Transverse colon (tissue), 4 donors: Measurements from ENCODE around the gene ITGA7. TPM values are rescaled to one million over a fixed set of nuclear protein-coding genes. Genes with fewer than 3 reads are reported as not detected.

Experiments
- DNase-seq: peaks from one replicate; pipeline ENCODE4 v3.0.0-alpha.2; 2019
- H3K27ac ChIP-seq, 4 donors: fragments of 200-600 bp; sonication (generic); 2 replicates each; pipeline ENCODE4 v1.5.1; 2016 to 2018; ENCODE audit warnings: inconsistent platforms in 4 of 4
- H3K27me3 ChIP-seq: fragments of 200-600 bp; sonication (generic); 2 replicates; pipeline ENCODE4 v1.5.1; 2017; ENCODE audit warnings: inconsistent platforms
- H3K36me3 ChIP-seq, 4 donors: fragments of 200-600 bp; sonication (generic); 2 replicates each; pipeline ENCODE4 v1.5.1; 2017 to 2019; ENCODE audit warnings: inconsistent platforms in 4 of 4
- H3K4me1 ChIP-seq, 4 donors: fragments of 200-600 bp; sonication (generic); 2 replicates each; pipeline ENCODE4 v1.5.1; 2017 to 2020; ENCODE audit warnings: inconsistent platforms in 4 of 4
- H3K4me3 ChIP-seq, 4 donors: fragments of 200-600 bp; sonication (generic); 1 replicate in 1 of 4; 2 replicates in 3 of 4; pipeline versions ENCODE4 v1.5.1 to v1.6.1; 2017 to 2019; ENCODE audit warnings: inconsistent platforms in 4 of 4
- H3K9me3 ChIP-seq, 2 donors: fragments of 200-600 bp; sonication (generic); 2 replicates each; pipeline ENCODE4 v1.5.1; 2017 to 2019; ENCODE audit warnings: inconsistent platforms in 2 of 2
- EP300 ChIP-seq: sonication (generic); formaldehyde crosslinking; IDR thresholded peaks from one replicate; pipeline ENCODE4 v1.6.1; 2017; ENCODE audit warnings: antibody characterized with exemption, low read depth
- POLR2A ChIP-seq: fragments of 450-650 bp; IDR thresholded peaks from one replicate; pipeline ENCODE4 v1.6.1; 2016; ENCODE audit warnings: antibody characterized with exemption, mild to moderate bottlenecking, moderate library complexity
- POLR2AphosphoS5 ChIP-seq, 3 donors: sonication (generic); formaldehyde crosslinking; IDR thresholded peaks; one replicate each; pipeline ENCODE4 v1.6.1; 2016; ENCODE audit warnings: antibody characterized with exemption in 3 of 3
- WGBS, 2 donors: methylation state at CpG; one replicate each; pipeline ENCODE4 v1.1.5; 2018; ENCODE audit warnings: low coverage in 1 of 2; 5-methylcytosine and 5-hydroxymethylcytosine counted together
- in situ Hi-C, 4 donors: fragments of 200-750 bp; cut with MboI; loops; one replicate each; pipeline versions ENCODE4 v1.15.0 to v1.15.1; 2017; ENCODE audit warnings: low sequenced_read_pairs in 3 of 4, low pct_ligation_motif_present in 1 of 4, low pct_unique_long_range_greater_than_20kb in 1 of 4
- intact Hi-C: fragments of 100-400 bp; cut with DNase I; formaldehyde crosslinking; loops from one replicate; pipeline ENCODE4 v1.15.1; 2023; ENCODE audit warnings: low total_unique reads
- total RNA-seq, 4 donors: library from RNA; depleted of rRNA; stranded (reverse); fragments of >200 nt; gene quantifications; one replicate each; pipeline ENCODE4 v1.1.0, GENCODE V29; 2016
- TF ChIP-seq, protein P1 (sequence below), 5 experiments: fragments of 200-600 bp in 3 of 5; fragments of 450-650 bp in 2 of 5; sonication (generic) in 3 of 5; IDR thresholded peaks; 1 replicate in 2 of 5; 2 replicates in 3 of 5; pipeline ENCODE4 v1.5.1; 2016 to 2017; ENCODE audit warnings: antibody characterized with exemption in 5 of 5, inconsistent platforms in 3 of 5, mild to moderate bottlenecking in 2 of 5, moderate library complexity in 1 of 5

Gene ITGA7
- total RNA-seq, 4 donors from 2014 or later = 14.4 to 125 (median 23.6) TPM

- Histone ChIP-seq H3K36me3 (no peaks in the 10 kb centered on the region), H3K27me3 (no peaks in the 10 kb centered on the region), H3K9me3 (no peaks in the 10 kb centered on the region), H3K4me3 (peak overlapping the region in 3 of 4 donors; percentile 6 to 39 (median 7)), H3K27ac (peak overlapping the region; percentile 97 to 99 (median 99)), H3K4me1 (peaks cover 53 to 95% (median 81%) of the 10 kb centered on the region in 4 donors)
- 48% methylated on average over 6 of the region's 9 CpGs; no CpG with 5 or more reads in 1 of the 2 donors for WGBS, 2 donors
- in situ Hi-C loops = loop anchor here in 1 of 4 donors (10.0 kb wide), 1 partner anchor 394 kb away; the partner anchor contains the start of genes RPL41 and ZC3H10
- intact Hi-C loops = no loop called here
- TF ChIP-seq EP300 = no peak
- TF ChIP-seq POLR2A = no peak
- TF ChIP-seq, protein P1, sequence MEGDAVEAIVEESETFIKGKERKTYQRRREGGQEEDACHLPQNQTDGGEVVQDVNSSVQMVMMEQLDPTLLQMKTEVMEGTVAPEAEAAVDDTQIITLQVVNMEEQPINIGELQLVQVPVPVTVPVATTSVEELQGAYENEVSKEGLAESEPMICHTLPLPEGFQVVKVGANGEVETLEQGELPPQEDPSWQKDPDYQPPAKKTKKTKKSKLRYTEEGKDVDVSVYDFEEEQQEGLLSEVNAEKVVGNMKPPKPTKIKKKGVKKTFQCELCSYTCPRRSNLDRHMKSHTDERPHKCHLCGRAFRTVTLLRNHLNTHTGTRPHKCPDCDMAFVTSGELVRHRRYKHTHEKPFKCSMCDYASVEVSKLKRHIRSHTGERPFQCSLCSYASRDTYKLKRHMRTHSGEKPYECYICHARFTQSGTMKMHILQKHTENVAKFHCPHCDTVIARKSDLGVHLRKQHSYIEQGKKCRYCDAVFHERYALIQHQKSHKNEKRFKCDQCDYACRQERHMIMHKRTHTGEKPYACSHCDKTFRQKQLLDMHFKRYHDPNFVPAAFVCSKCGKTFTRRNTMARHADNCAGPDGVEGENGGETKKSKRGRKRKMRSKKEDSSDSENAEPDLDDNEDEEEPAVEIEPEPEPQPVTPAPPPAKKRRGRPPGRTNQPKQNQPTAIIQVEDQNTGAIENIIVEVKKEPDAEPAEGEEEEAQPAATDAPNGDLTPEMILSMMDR (IDR thresholded peaks at IDR 0.05) = peak; percentile 42 to 62 (median 59)
- TF ChIP-seq POLR2AphosphoS5 (IDR thresholded peaks at IDR 0.05) = peak in 2 of 3 donors; percentile 46
- peak; percentile 77 for DNase-seq
Observed at GRCh38 chr12:55720894-55721444, 13.3 kb upstream of the ITGA7 start.

- H3K27ac ChIP-seq = peak within 1 kb of the TSS; percentile 97 to 99 (median 99)
- H3K36me3 ChIP-seq = no peaks in the 10 kb centered on the region
- H3K4me3 ChIP-seq = peak within 1 kb of the TSS in 3 of 4 donors; percentile 6 to 39 (median 18)
- TF ChIP-seq POLR2AphosphoS5 (IDR thresholded peaks at IDR 0.05) (peak; percentile 73 to 91 (median 85)), EP300 (no peak), POLR2A (peak; percentile 92)
- TF ChIP-seq, protein P1 (IDR thresholded peaks at IDR 0.05) = peak in 2 of 5 experiments; percentile 27 to 33
- intact Hi-C loops (no loop called here), in situ Hi-C loops (loop anchor here in 1 of 4 donors (10.0 kb wide), 1 partner anchor 395 kb away; the partner anchor contains the start of genes RPL41 and ZC3H10)
- no peaks in the 10 kb centered on the region for H3K9me3 ChIP-seq
- 37% methylated on average over 6 of the region's 6 CpGs; no CpG with 5 or more reads in 1 of the 2 donors for WGBS, 2 donors
- peaks cover 53 to 93% (median 79%) of the 10 kb centered on the region in 4 donors for H3K4me1 ChIP-seq
- DNase-seq = peak; percentile 90
- no peaks in the 10 kb centered on the region for H3K27me3 ChIP-seq
Observed at GRCh38 chr12:55720071-55720564, 12.4 kb upstream of the ITGA7 start, which contains the start of gene RDH5. Gene RDH5, plus strand, starts transcription at chr12:55720393. Its CDS starts 792 bp downstream, at chr12:55721185.

DNA sequence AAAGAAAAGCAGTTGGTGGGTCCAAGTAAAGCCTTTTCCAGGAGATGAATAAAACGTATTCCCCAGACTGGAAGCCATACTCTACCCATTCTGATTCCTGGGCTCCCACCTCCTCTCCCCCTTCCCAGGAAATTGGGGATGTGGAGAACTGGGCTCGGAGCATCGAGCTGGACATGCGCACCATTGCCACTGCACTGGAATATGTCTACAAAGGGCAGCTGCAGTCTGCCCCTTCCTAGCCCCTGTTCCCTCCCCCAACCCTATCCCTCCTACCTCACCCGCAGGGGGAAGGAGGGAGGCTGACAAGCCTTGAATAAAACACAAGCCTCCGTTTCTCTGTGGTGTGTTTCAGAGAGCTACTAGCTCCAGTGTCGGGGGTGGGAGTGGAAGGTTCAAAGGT lies 11.7 kb upstream of the ITGA7 start:
- intact Hi-C loops = no loop called here
- H3K9me3 ChIP-seq = no peaks in the 10 kb centered on the region

More for the DNA sequence above, 11.7 kb upstream of the ITGA7 start:
- Histone ChIP-seq H3K27me3 (no peaks in the 10 kb centered on the region), H3K4me1 (peaks cover 49 to 90% (median 72%) of the 10 kb centered on the region in 4 donors), H3K27ac (peak overlapping the region; percentile 97 to 99 (median 99)), H3K36me3 (no peaks in the 10 kb centered on the region), H3K4me3 (no peak overlapping the region)
- TF ChIP-seq, protein P1 (IDR thresholded peaks at IDR 0.05) = no peak
- TF ChIP-seq POLR2AphosphoS5 (IDR thresholded peaks at IDR 0.05) (no peak), POLR2A (no peak), EP300 (no peak)
- in situ Hi-C loops = no loop called here
- 64% methylated on average over 7 of the region's 7 CpGs; no CpG with 5 or more reads in 1 of the 2 donors for WGBS, 2 donors
- no peak for DNase-seq
